GM19025 (cell line): ENCODE data around the gene SRP14.
"Not testable (repeated sequence)": the region's sequence is repeated elsewhere in the genome, so short reads cannot be mapped to it uniquely, and the experiment has no call there.

ENCODE experiments used
- ATAC-seq: cut with Tn5 transposase; IDR thresholded peaks from one replicate; pipeline ENCODE4 v1.9.1; 2021; ENCODE audit warnings: mild to moderate bottlenecking, low read depth, moderate library complexity; ENCODE audit not compliant: unreplicated experiment

The SRP14 gene

DNA sequence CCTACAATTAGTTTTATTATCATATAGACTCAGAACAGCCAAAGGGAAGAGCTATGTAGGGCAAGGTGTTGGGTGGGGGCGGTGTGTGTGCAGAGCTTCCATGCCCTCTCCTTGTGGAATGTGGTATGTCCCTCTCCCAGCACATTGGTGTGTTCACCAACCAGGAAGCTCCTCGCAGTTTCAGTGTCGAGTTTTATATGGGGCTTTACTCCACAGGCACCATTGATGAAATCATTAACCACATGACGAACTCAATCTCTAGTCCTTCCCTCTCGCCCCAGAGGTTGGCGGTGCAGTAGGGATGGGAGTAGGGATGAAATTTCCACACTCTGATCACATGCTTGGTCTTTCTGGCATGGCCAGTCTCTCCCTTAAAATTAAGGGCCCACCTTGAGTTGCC lies 13.6 kb upstream of the SRP14 start:
- ATAC-seq: no peak

DNA sequence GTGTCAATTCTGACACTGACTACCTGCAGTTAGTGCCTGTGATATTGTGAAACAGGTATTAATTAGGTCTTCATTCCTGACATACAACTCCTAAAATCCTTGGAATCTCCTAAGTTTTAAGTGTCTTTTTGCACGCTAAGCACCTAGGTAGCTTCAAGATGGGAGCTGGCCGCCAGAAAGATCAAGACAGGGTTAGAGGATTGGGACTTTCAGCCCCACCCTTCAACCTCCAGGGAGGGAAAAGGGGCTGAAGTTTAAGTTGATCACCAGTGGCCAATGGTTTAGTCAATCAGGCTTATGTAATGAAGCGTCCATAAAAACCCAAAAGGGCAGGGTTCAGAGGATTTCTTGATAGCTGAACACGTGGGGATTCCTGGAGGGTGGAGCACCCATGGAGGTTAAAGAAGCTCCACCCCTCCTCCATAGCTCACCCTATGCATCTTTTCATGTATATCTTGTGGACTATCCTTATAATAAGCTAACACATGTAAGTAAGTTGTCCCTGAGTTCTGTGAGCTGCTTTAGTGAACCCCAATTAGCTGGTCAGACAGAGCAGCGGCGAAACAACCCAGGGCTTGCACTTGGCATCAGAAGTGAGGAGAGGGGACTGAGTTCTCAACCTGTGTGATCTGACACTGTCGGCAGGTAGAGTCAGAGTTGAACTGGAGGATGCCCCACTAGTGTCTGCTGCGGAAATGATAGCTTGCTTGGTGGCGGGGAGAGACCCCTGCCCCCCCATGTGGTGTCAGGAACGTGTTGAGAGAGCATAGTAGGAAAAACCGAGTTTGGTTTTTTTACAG lies 12.8 kb upstream of the SRP14 start:
- no peak for ATAC-seq

DNA sequence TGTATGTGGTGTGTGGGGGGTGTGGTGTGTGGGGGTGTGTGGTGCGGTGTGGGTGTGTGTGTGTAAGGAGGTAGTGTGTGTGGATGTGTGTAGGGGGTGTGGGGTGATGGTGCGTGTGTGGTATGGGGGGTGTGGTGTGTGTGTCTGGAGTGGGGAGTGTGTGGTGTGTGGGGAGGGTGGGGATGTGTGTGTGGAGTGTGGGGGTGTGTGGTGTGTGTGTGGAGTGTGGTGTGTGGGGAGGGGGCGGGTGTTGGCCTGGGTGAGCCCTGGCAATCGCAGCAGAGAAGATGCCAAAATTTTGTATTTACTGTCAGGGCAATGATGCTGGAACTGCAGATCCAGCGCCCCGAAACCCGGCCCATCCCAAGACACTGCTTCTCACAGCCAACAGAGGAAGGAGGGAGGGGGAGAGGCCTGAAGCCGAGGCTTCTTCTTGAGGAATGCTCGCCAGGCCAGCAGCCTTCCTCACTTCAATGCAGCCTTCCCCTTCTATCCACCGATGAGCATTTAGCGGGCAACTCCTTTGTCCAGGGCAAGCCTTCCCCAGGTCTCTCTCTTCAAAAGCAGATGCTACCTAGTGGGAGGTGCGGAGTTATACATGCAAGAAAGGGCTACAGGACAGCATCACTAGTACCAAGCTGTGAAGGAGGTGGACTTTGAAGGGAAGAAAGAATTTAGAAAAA lies 11.9 kb upstream of the SRP14 start:
- ATAC-seq: no peak

DNA sequence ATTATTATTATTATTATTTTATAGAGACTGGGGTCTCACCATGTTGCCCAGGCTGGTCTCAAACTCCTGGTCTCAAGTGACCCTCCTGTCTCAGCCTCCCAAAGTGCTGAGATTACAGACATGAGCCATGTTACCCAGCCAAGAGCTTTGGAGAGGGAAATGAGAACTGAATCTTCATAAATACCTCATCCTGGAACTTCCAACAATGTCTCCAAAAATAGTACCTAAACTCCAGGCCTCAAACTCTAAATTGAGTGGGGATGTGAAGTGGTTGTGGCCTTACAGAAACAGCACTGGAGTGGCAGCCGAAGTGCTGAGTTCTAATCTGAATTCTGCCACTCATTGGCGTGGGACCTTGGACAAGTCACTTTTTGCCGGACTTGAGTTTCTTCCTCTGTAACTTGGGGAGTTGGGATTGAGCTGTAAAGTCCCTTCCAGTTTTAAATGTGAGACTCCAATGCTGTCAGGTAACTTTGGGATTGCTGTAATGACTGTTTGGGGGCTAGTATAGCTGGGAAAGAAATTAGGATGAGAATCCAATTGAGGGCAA lies 10.0 kb upstream of the SRP14 start:
- no peak for ATAC-seq

DNA sequence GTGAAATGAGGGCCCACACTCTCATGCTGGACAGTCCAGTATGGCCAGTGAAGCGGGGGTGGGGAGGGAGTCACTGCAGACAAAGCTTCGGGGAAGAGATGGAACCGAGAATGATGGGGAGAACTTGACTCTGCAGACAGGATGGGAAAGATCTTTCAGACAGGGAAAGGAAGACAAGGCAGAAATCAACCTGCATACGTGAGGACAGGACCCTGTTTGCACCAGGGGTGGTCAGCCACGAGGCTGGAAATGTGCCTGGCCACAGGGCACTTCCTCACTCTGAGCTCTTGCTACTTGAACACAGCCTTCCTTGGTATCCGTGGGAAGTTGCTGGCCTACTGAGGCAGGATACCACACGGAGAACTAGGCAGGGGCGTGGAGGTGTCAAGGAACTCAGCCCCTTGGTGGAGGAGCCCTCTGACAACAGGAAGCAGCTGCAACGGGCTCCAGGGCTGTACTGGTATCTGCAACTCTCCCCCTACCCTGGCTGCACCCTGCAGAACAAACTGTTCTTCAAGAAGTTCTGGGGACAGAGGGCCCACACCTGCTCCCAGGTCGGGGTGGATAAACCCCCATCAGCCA lies 9.3 kb upstream of the SRP14 start:
- no peak for ATAC-seq

DNA sequence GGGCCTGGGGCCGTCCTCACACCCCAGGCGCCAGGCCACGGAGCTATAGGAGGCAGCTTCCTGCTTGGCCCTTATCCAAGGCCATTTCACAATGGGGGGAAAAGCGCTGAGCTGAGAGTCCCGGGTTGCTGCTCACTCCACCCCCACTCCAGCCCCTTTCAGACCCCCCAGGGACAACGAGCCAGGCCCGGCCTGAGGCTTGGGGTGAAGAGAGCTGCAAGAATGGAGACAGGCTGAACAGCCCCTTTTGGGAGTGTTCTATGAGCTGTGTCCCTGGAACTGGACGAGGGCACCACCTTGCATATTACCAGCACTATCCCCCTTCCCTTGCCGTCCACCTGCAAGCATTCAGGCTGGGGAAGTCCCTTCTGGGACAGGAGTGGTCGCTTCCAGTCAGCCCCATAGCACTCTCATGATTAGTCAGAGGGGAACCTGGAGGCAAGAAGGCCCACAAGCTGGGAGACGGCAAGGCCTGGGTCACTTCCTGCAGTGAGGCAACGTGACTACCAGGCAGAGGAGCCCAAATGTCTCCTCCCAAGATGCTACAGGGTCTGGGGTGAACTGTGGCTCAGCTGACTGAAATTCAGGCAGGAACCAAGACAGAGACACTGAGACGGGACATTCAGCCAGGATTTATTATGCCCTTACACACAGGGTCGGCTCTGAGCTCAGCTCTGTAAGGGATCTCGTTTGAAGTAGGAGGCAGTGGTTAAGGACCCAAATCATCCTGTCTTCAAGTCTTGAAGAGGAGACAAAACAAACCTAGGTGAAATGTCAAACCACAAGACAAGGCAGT lies 8.6 kb upstream of the SRP14 start:
- peak; percentile 44 for ATAC-seq

DNA sequence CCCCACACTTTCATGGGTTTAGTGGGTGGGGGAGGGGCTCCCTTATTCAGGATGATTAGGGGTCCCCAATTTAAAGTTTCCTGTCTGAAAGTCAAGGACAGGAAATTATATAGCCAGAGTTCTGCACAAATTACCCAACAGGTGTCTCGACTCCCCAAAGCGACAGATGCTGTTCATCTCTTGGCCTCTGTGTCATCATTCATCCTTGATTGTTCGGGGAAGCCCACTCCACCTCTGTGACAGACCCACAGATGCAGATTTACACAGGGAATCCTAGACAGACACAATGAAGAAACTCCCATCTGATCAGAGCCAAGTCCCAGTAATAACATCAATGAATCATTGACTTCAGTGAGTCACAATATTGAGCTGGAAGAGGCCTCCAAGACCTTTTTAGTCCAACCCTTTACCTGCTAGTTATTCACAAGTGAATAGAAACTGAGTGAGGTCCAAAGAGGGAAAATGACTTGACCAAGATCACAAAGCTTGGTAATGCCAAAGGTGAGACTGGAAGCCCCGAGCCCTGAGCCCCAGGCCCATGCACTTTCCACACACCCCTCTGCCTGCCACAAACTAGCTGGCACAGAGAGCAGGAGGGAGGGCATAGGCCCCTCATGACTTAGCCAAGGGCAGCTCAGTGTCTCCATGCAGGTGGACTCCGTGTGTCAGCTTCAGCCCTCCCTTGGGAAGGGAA lies 7.9 kb upstream of the SRP14 start:
- no peak for ATAC-seq

DNA sequence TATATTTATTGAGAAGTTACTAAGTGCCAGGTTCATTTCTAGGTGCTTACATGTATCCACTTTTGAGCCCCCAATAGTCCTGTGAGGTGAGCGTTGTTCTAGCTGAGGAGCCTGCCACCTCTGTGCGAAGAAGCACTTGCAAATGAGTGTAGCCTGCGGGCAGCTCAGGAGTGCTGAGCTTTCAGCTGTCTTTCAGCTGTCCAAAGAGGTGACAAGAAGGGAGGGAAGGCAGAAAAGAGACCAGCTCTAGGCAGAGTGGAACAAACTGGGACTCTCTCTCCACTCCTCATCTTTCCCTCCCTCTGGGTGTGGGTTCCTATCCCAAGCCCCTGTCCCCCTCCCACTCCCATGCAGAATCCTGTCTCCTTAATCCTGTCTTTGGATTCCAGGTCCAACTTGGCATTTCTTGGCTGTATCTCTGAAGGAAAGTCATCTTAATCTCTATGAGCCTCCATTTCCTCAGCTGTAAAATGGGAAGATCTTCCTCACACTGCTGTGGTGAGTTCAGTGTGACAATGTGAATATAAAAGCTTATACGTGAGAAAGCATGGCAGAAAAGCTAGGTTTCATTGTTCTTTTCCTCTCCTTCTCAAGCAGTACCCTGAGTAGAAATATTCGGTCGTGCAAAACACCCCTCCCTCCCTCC lies 6.7 kb upstream of the SRP14 start:
- peak; percentile 16 for ATAC-seq

DNA sequence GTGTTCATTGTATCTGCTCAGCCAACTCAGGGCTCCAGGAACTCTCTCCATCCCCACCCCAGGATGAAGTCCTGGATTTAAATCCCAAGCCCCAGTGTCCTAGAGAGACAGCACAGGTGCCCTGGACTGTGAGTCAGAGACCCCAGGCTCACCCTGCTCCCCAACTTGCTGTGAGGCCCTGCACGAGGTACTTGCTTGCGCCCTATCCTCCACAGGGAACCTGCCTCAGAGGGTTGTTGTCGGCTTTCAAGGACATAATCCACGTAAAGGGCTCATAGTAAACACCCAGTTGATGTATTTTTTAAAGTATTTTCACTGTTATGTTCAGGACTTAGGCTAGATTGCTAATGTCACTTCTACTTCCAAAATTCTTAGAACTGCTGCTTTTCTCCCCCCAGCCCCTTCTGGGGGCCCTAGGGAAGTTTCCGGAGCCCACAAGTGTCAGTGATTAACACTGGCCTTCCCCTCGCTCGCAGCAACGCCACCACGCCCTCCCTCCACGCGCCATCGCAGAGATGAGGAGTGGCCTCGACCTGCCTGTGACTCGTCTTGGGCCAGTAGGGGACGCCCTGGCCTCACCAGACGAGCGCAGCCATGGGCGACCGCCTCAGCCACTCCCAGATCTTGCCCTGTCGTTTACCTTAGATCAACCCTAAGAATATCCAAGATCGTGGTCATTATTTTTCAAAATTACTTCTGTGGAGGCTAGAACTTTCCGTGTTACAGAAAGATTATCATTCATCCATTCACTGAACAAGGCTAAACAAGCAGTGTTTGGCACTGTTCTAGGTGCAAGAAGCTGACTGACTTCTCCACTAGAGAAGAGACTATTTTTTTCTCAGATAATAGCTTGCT lies 6.0 kb upstream of the SRP14 start:
- peak; percentile 68 for ATAC-seq

DNA sequence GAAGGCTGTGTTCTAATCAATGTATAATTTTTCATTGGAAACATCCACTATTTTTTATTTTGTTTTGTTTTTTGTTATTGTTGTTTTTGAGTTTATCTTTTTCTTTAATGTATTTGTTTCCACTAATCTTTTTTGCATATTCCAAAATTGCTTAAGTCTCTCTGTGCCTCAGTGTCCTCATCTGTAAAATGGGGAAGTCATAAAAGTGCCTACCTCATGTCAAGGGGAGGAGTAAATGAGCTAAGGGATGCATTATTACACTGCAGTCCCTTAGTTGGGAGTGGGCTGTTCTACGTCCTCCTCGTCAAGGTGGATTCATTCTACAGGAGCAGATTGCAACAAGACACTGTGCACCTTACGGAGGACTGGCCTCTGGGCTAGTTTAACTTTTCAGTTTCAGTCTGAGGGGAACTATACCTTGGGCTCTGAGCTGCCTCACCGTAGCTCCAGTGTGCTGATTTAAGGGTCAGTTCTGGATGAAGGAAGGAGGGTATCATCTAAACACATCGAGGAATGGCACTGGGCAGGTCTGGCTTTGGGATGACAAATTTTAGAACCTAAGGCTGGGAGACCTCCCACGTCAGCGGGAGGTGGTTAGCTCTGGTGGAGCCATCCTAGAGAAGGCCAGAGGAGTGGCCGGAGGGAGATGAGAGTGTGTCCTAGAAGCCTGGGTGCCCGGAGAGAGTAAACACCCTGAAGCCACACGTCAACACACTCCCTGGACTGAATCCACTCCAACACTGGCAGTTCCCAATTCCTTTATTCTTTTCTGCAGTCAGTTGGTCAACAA lies 5.1 kb upstream of the SRP14 start:
- ATAC-seq: no peak

DNA sequence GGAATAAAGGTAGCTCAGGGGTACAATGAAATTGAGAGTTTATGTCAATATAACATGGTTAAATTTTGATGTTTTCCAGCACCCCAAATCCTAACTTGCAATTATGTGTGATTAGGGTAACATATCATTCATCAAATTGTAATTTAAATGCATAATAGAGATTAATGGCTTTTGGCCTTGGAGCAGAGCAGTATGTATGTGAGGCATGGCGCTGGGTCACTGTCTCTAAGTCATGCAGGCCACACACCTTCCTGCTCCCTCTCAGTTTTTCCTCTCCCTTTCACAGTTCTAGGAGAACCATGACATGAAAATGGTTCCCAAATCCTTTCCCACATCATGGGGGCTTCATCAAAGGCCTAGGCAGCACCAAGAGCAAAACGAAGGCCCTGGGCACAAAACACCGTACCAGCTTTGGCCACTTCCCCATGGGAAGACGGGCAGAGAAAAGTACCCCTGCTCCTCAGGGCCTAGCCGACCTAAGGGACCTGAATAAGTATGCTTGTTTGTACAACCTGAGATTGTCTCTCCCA lies 3.9 kb upstream of the SRP14 start:
- ATAC-seq: no peak

DNA sequence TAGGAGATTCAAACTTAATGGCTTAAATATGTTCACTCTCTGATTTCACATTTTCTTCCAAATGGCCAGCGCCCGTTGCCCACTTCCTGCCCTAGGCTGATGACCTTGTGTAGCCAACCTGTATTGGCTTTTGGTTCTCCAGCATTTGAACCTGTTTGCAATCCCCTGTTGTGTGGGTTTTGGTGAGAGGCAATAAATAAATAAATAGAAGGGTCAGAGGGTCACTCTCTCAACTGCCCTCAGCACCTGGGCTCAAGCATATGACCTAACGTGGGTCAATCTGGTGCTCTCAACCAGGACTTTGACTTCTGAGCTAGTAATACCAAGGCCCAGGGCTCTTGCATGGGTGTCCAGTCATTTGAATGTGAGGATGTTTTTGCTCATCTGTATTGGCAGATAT lies 1.8 kb upstream of the SRP14 start:
- no peak for ATAC-seq

DNA sequence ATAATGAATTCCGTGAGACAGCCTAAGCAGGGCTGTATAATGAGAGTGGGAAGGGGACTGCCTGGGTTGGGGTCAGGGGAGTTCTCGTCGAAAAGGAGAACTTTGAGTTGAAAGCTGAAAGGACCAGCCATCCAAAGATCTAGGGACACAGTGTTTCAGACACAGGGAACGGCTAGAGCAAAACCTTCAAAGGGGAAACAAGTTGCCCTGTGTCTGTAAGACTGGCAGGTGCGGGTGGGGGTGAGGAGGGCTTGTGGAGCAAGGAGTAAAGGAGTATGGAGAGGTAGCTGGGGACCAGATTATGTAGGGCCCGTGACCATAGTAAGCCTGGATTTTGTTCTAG lies 1.3 kb upstream of the SRP14 start:
- no peak for ATAC-seq

DNA sequence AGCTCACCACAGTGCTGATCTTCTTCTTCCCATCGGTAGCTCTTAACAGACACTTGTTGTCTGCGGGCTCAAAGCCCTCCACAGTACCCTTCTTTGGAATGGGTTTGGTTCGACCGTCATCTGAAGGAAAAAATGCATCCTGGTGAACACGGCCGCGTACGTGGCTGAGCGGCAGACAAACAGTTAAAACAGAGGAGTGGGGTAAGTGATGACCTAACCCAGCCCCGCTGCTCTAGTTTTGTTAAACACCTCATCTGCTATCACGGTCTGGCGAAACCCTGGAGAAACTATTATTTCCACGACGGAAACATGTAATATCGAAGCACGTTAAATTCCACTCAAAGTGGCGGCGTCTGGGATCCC lies 725 bp downstream of the SRP14 start:
- no peak for ATAC-seq

DNA sequence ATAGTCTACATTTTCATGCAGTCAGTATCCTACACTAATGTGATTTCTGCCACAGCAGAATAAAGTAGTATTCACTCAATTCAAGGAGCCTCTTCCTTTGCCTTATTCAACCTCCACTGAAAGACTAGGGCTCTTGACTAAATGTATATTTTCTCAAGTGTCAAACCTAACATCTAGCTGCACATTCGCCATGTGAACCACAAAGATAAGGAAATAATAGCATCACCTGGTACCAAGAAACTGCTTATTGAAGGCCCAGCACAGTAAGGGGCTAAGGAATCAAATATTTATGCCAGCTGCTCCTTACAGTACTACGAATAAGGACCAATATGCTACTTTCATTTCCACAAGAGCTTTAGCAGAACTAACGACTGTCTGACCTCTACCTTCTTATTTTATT lies 1.3 kb downstream of the SRP14 start:
- ATAC-seq: no peak

DNA sequence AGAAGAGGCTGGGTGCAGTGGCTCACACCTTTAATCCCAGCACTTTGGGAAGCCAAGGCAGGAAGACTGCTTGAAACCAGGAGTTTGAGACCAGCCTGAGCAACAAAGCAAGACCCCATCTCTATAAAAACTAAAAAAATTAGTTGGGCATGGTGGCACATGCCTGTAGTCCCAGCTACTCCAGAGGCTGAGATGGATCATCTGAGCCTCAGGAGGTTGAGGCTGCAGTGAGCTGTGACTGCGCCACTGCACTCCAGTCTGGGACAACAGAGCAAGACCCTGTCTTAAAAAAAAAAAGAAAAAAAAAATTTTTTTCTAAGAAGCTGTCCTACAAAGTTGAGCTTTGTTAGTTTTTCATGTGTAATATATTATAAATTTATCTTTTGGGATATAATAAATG lies 3.8 kb downstream of the SRP14 start:
- ATAC-seq: not testable (repeated sequence)

DNA sequence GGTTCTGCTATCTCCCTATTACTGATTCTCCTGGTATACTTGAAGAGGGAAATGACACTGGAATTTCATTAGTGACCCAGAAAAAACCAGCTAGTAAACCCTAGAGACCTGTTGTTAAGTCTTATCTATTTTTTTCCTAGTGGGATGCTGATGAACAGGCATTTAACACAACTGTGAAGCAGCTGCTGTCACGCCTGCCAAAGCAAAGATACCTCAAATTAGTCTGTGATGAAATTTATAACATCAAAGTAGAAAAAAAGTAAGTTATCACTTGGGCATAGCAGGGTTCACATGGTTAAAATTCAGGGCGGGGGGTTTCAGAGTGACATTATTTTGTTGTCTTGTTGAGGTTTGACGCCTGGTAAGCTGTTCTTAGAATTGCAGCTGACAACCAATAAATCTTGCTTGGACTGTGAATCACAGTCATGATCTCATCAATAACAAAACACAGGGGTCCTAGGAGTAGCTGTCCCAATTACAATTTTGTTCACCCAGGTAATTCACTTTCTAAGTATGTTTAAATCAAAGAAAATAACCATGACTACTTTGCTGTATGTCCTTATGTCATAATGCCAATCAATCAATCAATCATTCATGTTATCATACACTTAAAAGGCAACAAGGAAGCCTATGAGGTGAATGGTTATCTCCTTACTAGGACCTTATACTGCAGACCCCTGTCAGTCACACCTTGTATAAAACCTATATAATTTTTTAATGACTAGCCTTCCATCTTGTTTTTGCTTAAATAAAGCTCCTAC lies 4.6 kb downstream of the SRP14 start:
- no peak for ATAC-seq
